ENCODE data around the gene GBA3. TPM values are rescaled to one million over a fixed set of nuclear protein-coding genes. Genes with fewer than 3 reads are reported as not detected.

Gene GBA3
- total RNA-seq, 1 experiment from 2014 or later, result not detected

DNA sequence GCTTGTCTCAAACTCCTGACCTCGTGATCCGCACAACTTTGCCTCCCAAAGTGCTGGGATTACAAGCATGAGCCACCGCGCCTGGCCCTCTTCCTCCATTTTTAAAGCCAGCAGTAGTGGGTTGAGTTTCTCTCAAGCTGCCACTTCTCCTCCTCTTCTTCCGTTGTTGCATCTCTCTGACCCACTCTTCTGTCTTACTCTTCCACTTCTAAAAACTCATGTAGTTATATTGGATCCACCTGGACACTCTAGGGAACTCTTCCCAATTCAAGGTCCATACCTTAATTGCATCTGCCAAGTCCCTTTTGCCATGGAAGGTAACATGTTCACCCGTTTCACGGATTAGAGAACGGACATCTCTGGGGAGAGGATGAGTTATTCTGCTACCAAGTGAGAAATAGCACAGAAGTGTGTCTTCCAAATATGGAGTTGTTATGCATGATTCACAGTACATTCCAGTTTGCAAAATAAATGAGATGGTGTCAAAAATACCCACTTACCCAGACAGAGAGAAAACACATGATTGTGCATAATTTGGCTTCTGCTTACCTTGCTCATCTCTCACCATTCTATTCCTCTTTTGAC lies 51.8 kb downstream of the GBA3 start:
- no TSS peak for BruUV-seq (replicated peaks)
- no peak for TF ChIP-seq SIN3A (IDR thresholded peaks at IDR 0.05; ENCODE audit: low read depth)
- no peak for TF ChIP-seq EGR1 (IDR thresholded peaks at IDR 0.05; ENCODE audit: low read depth)
- TF ChIP-seq EZH2phosphoT487 (IDR thresholded peaks at IDR 0.05; ENCODE audit: borderline replicate concordance), result no peak
- no peak for TF ChIP-seq CBX3 (IDR thresholded peaks at IDR 0.05; ENCODE audit: low read depth)
- TF ChIP-seq, protein P1, sequence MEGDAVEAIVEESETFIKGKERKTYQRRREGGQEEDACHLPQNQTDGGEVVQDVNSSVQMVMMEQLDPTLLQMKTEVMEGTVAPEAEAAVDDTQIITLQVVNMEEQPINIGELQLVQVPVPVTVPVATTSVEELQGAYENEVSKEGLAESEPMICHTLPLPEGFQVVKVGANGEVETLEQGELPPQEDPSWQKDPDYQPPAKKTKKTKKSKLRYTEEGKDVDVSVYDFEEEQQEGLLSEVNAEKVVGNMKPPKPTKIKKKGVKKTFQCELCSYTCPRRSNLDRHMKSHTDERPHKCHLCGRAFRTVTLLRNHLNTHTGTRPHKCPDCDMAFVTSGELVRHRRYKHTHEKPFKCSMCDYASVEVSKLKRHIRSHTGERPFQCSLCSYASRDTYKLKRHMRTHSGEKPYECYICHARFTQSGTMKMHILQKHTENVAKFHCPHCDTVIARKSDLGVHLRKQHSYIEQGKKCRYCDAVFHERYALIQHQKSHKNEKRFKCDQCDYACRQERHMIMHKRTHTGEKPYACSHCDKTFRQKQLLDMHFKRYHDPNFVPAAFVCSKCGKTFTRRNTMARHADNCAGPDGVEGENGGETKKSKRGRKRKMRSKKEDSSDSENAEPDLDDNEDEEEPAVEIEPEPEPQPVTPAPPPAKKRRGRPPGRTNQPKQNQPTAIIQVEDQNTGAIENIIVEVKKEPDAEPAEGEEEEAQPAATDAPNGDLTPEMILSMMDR (IDR thresholded peaks at IDR 0.05 in 2 of 3, conservative IDR thresholded peaks at IDR 0.05 in 1 of 3; ENCODE audit: borderline replicate concordance in 1 of 3, insufficient read depth in 1 of 3, low read depth in 2 of 3, low read length in 2 of 3), result no peak
- no peak for TF ChIP-seq FOSL1 (IDR thresholded peaks at IDR 0.05; ENCODE audit: low read depth)
- no peak for TF ChIP-seq EZH2 (IDR thresholded peaks at IDR 0.05)
- no peak for TF ChIP-seq ELF1 (IDR thresholded peaks at IDR 0.05; ENCODE audit: borderline replicate concordance, low read depth)
- no peak for TF ChIP-seq JUND (IDR thresholded peaks at IDR 0.05)
- no peak for TF ChIP-seq SP1 (IDR thresholded peaks at IDR 0.05; ENCODE audit: low read depth)
- TF ChIP-seq RAD21 (IDR thresholded peaks at IDR 0.05; ENCODE audit: low read depth), result no peak
- TF ChIP-seq POLR2AphosphoS5 (IDR thresholded peaks at IDR 0.05; ENCODE audit: low read depth, low read length), result no peak
- no peak for TF ChIP-seq ZFX (IDR thresholded peaks at IDR 0.05)
- TF ChIP-seq, protein P2, sequence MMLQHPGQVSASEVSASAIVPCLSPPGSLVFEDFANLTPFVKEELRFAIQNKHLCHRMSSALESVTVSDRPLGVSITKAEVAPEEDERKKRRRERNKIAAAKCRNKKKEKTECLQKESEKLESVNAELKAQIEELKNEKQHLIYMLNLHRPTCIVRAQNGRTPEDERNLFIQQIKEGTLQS (IDR thresholded peaks at IDR 0.05), result no peak
- no peak for TF ChIP-seq ZNF274 (IDR thresholded peaks at IDR 0.05; ENCODE audit: low read depth, low read length)
- no peaks in the 10 kb centered on the region for H3K79me2 ChIP-seq (ENCODE audit: insufficient read depth, low read length)

More for the DNA sequence above, 51.8 kb downstream of the GBA3 start:
- no peaks in the 10 kb centered on the region for H4K20me1 ChIP-seq (ENCODE audit: insufficient read depth)
- ChIA-PET RAD21 (ENCODE audit: low non-redundant PET in 1 of 2, low total read pairs in 2 of 2, uncharacterized antibody in 2 of 2, unreplicated experiment in 2 of 2) (no interaction called here), CTCF (no interaction called here), POLR2A (no interaction called here)
- H3K9ac ChIP-seq (ENCODE audit: low read length), result no peak overlapping the region
- H3K9me3 ChIP-seq (ENCODE audit: control insufficient read depth in 1 of 2, insufficient read depth in 1 of 2, low read depth in 1 of 2, low read length in 2 of 2), result no peaks in the 10 kb centered on the region
- H3K27ac ChIP-seq (ENCODE audit: low read depth, low read length), result no peak overlapping the region
- H3K4me1 ChIP-seq (ENCODE audit: control insufficient read depth in 1 of 2, insufficient read depth in 2 of 2, low read length in 2 of 2), result no peaks in the 10 kb centered on the region
- H3K4me2 ChIP-seq (ENCODE audit: low read length), result no peak overlapping the region
- no peaks in the 10 kb centered on the region for H3K36me3 ChIP-seq (ENCODE audit: control insufficient read depth in 1 of 2, insufficient read depth in 2 of 2, low read length in 2 of 2)
- no peaks in the 10 kb centered on the region for H3K27me3 ChIP-seq (ENCODE audit: insufficient read depth, low read length)
- H3K9me2 ChIP-seq (ENCODE audit: insufficient read depth), result no peaks in the 10 kb centered on the region
- ATAC-seq (no peak), DNase-seq (ENCODE audit: low read depth, low spot score) (no peak)
- no peak overlapping the region for H3K4me3 ChIP-seq (replicated peaks in 1 of 2; ENCODE audit: low read depth in 1 of 2, low read length in 2 of 2)
- intact Hi-C loops (cut with micrococcal nuclease), result no loop called here
- no peak overlapping the region for H2AFZ ChIP-seq (ENCODE audit: low read depth, low read length, poor library complexity, severe bottlenecking)
